GM12878 (cell line): ENCODE measurements around the gene CCDC71L. TPM values are rescaled to one million over a fixed set of nuclear protein-coding genes. Genes with fewer than 3 reads are reported as not detected.

Experiments
- BCL11A ChIP-seq: IDR thresholded peaks from 2 replicates; pipeline ENCODE4 v1.6.1; 2011; ENCODE audit warnings: low read depth, low read length
- E2F8 ChIP-seq: fragments of 450-650 bp; IDR thresholded peaks from 2 replicates; pipeline ENCODE4 v1.6.1; 2018; ENCODE audit warnings: mild to moderate bottlenecking, low read depth, moderate library complexity; ENCODE audit not compliant: partially characterized antibody
- EGR1 ChIP-seq, 2 experiments: IDR thresholded peaks; 1 replicate in 1 of 2; 2 replicates in 1 of 2; pipeline ENCODE4 v1.6.1; 2011 to 2012; ENCODE audit warnings: low read depth in 2 of 2, low read length in 2 of 2, borderline replicate concordance in 1 of 2, mild to moderate bottlenecking in 1 of 2, moderate library complexity in 1 of 2
- EZH2 ChIP-seq: IDR thresholded peaks from 2 replicates; pipeline ENCODE4 v1.6.1; 2012; ENCODE audit warnings: low read depth, mild to moderate bottlenecking, control low read depth, inconsistent platforms, low read length, borderline replicate concordance; ENCODE audit not compliant: control insufficient read depth
- FOS ChIP-seq: IDR thresholded peaks from 3 replicates; pipeline ENCODE4 v1.6.1; 2011; ENCODE audit warnings: borderline replicate concordance; ENCODE audit not compliant: insufficient read length; ENCODE audit errors: extremely low read depth
- GABPA ChIP-seq: IDR thresholded peaks from 2 replicates; pipeline ENCODE4 v1.6.1; 2014; ENCODE audit warnings: antibody characterized with exemption, low read depth, mild to moderate bottlenecking, inconsistent platforms
- KDM1A ChIP-seq: fragments of 200-600 bp; sonication (generic); IDR thresholded peaks from 2 replicates; pipeline ENCODE4 v1.6.1; 2016; ENCODE audit warnings: borderline replicate concordance
- MEF2A ChIP-seq: IDR thresholded peaks from 2 replicates; pipeline ENCODE4 v1.6.1; 2011; ENCODE audit warnings: low read depth, mild to moderate bottlenecking, low read length, moderate library complexity; ENCODE audit not compliant: insufficient read depth
- NFYB ChIP-seq: IDR thresholded peaks from 2 replicates; pipeline ENCODE4 v1.6.1; 2011; ENCODE audit warnings: low read depth, mild to moderate bottlenecking, low read length, improper control_type of control experiment, moderate library complexity; ENCODE audit not compliant: insufficient read depth
- POLR2AphosphoS2 ChIP-seq: IDR thresholded peaks from 2 replicates; pipeline ENCODE4 v1.6.1; 2011; ENCODE audit warnings: low read depth, mild to moderate bottlenecking, low read length, improper control_type of control experiment, moderate library complexity
- PRDM15 ChIP-seq: fragments of 450-650 bp; formaldehyde crosslinking; IDR thresholded peaks from 2 replicates; pipeline ENCODE4 v1.4.0; 2020; ENCODE audit warnings: mild to moderate bottlenecking, moderate library complexity
- SKIL ChIP-seq: fragments of 450-650 bp; IDR thresholded peaks from 2 replicates; pipeline ENCODE4 v1.6.1; 2017; ENCODE audit warnings: mild to moderate bottlenecking, low read depth, inconsistent platforms; ENCODE audit not compliant: poor library complexity, severe bottlenecking
- TBL1XR1 ChIP-seq: IDR thresholded peaks from 2 replicates; pipeline ENCODE4 v1.6.1; 2012; ENCODE audit warnings: low read depth, low read length, improper control_type of control experiment
- polyA plus RNA-seq, 11 experiments: library from polyadenylated mRNA; depleted of rRNA in 4 of 11; unstranded in 6 of 11; stranded (reverse) in 5 of 11; fragments of >200 nt; fragmentation: Nextera tagmentation in 4 of 11; fragmentation: Illumina TruSeq in 1 of 11; extraction: Ambion mirVana in 4 of 11; extraction: Trizol in 1 of 11; gene quantifications; 1 replicate in 1 of 11; 2 replicates in 10 of 11; pipeline versions ENCODE4 v1.2.1 to v1.2.3, GENCODE V29; 2011 to 2016; ENCODE audit warnings: inconsistent platforms in 2 of 11, missing spikeins in 2 of 11, low read depth in 1 of 11
- total RNA-seq, 4 experiments: library from RNA; depleted of rRNA in 3 of 4; stranded (reverse); fragments of >200 nt in 3 of 4; fragmentation: Illumina TruSeq in 1 of 4; extraction: Trizol in 1 of 4; gene quantifications; 2 replicates each; pipeline versions ENCODE4 v1.2.1 to v1.2.3, GENCODE V29; 2013 to 2021
- TF ChIP-seq, protein P1 (sequence below): IDR thresholded peaks from 2 replicates; pipeline ENCODE4 v1.6.1; 2011; ENCODE audit warnings: mild to moderate bottlenecking, low read depth, low read length, moderate library complexity; ENCODE audit not compliant: insufficient replicate concordance
- TF ChIP-seq, protein P2 (sequence below): IDR thresholded peaks from 2 replicates; pipeline ENCODE4 v1.6.1; 2011; ENCODE audit warnings: borderline replicate concordance, low read depth, mild to moderate bottlenecking, moderate library complexity, mixed read lengths, low read length; ENCODE audit not compliant: insufficient read depth; ENCODE audit errors: extremely low read length

Gene CCDC71L
- total and polyA plus RNA-seq, 10 of the 15 experiments (the other 5 are each of a cell fraction or from before 2014, with no cell fraction given), result 1.1 to 20.7 (median 3.8) TPM

GRCh38 chr7:106660862-106661720, at the start of gene CCDC71L (continued):
- TF ChIP-seq, protein P1, sequence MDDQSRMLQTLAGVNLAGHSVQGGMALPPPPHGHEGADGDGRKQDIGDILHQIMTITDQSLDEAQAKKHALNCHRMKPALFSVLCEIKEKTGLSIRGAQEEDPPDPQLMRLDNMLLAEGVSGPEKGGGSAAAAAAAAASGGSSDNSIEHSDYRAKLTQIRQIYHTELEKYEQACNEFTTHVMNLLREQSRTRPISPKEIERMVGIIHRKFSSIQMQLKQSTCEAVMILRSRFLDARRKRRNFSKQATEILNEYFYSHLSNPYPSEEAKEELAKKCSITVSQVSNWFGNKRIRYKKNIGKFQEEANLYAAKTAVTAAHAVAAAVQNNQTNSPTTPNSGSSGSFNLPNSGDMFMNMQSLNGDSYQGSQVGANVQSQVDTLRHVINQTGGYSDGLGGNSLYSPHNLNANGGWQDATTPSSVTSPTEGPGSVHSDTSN, result no peak
- TF ChIP-seq MEF2A (no peak), POLR2AphosphoS2 (no peak), BCL11A (no peak), EGR1 (IDR thresholded peaks at IDR 0.05; ENCODE audit: borderline replicate concordance in 1 of 2, low read depth in 2 of 2, low read length in 2 of 2) (peak in 1 of 2 experiments; percentile 21; a peak in 1 of 3 replicates), NFYB (peak; percentile 85), FOS (no peak), GABPA (no peak), SKIL (no peak), TBL1XR1 (0 out of 2 replicates have a peak, but pooled peaks have one; percentile 22), PRDM15 (CRISPR knock-in tag) (no peak), E2F8 (no peak), EZH2 (no peak), KDM1A (no peak)
- TF ChIP-seq, protein P2, sequence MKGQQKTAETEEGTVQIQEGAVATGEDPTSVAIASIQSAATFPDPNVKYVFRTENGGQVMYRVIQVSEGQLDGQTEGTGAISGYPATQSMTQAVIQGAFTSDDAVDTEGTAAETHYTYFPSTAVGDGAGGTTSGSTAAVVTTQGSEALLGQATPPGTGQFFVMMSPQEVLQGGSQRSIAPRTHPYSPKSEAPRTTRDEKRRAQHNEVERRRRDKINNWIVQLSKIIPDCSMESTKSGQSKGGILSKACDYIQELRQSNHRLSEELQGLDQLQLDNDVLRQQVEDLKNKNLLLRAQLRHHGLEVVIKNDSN, result no peak
